ENCODE results near the gene KCTD1. TPM values are rescaled to one million over a fixed set of nuclear protein-coding genes. Genes with fewer than 3 reads are reported as not detected.

The KCTD1 gene
- total and polyA plus RNA-seq, 2 of the 8 experiments (the other 6 are each of a cell fraction or from before 2014, with no cell fraction given) = 7.7 to 14.0 TPM

- H3K79me1 ChIP-seq (ENCODE audit: low read depth, low read length) = no peaks in the 10 kb centered on the region
- no peaks in the 10 kb centered on the region for H3K36me3 ChIP-seq (ENCODE audit: control insufficient read depth in 2 of 4, insufficient read depth in 4 of 4, low read length in 3 of 4)
- H3K4me2 ChIP-seq (ENCODE audit: insufficient read depth in 1 of 2, low read depth in 2 of 2, low read length in 2 of 2) = no peak overlapping the region
- H2BK12ac ChIP-seq (ENCODE audit: low read depth, low read length) = no peak overlapping the region
- H3K27ac ChIP-seq (ENCODE audit: low read depth, low read length) = no peak overlapping the region
- H3K9me3 ChIP-seq (ENCODE audit: insufficient read depth in 2 of 2, low read depth in 1 of 2, low read length in 1 of 2) = no peaks in the 10 kb centered on the region
- no peak overlapping the region for H2BK15ac ChIP-seq (ENCODE audit: low read length)
- no peak overlapping the region for H3K4me3 ChIP-seq (ENCODE audit: extremely low read depth in 1 of 4, insufficient read depth in 2 of 4, low read depth in 3 of 4, low read length in 4 of 4)
- peaks cover 4% of the 10 kb centered on the region; the same call in 1 of the 2 replicates for H3K23me2 ChIP-seq (ENCODE audit: low read depth, low read length)
- no peak overlapping the region for H2BK120ac ChIP-seq (replicated peaks; ENCODE audit: low read depth, low read length)
- H3K4ac ChIP-seq (replicated peaks; ENCODE audit: insufficient read length, low read depth, low read length) = no peak overlapping the region
- no peak for FAIRE-seq
- H3K79me2 ChIP-seq (ENCODE audit: control insufficient read depth in 1 of 2, insufficient read depth in 2 of 2, low read length in 2 of 2) = no peaks in the 10 kb centered on the region
- POLR2A ChIA-PET (ENCODE audit: partially characterized antibody) = no interaction called here
- no peak overlapping the region for H2AK5ac ChIP-seq (ENCODE audit: low read depth, low read length)
- no peak overlapping the region for H4K91ac ChIP-seq (replicated peaks; ENCODE audit: insufficient read length, low read length)
- H3K23ac ChIP-seq (ENCODE audit: insufficient read length) = no peak overlapping the region
- 84% methylated on average over 4 of the region's 4 CpGs; no CpG with 5 or more reads in 1 of the 2 experiments for WGBS, 2 experiments (ENCODE audit: extremely low coverage in 1 of 2, insufficient coverage in 1 of 2, insufficient read length in 1 of 2, insufficient replicate concordance in 2 of 2, low coverage in 1 of 2, low lambda C conversion rate in 2 of 2, missing lambda C conversion rate in 1 of 2)
- CTCF ChIA-PET (ENCODE audit: partially characterized antibody) = interaction anchor here (0.9 to 2.4 kb wide), 5 partner anchors 8 to 97 kb away, joined by 3 to 7 read pairs (median 3); no protein-coding TSS in a partner anchor
- no peak overlapping the region for H4K8ac ChIP-seq (ENCODE audit: extremely low read depth, insufficient read depth, low read length)
- H3K56ac ChIP-seq (replicated peaks; ENCODE audit: insufficient read length, low read depth, low read length) = no peak overlapping the region
- H3K14ac ChIP-seq (ENCODE audit: insufficient read length) = no peak overlapping the region
- H3K18ac ChIP-seq (ENCODE audit: extremely low read depth, low read length) = no peak overlapping the region
- H3K27me3 ChIP-seq (replicated peaks in 1 of 4; ENCODE audit: control insufficient read depth in 3 of 4, extremely low read depth in 1 of 4, insufficient read depth in 3 of 4, low read length in 3 of 4) = peaks cover 11 to 21% (median 16%) of the 10 kb centered on the region in 4 experiments
- no peak overlapping the region for H3K9ac ChIP-seq (replicated peaks in 1 of 4; ENCODE audit: extremely low read depth in 1 of 4, low read depth in 3 of 4, low read length in 3 of 4)
- no peak overlapping the region for H4K5ac ChIP-seq (ENCODE audit: insufficient read length, low read depth, low read length)
- no peak overlapping the region for H2BK5ac ChIP-seq (ENCODE audit: low read depth, low read length)
- no peaks in the 10 kb centered on the region; a peak in 2 of 7 replicates for H3K4me1 ChIP-seq (replicated peaks in 1 of 4; ENCODE audit: control insufficient read depth in 3 of 4, insufficient read depth in 4 of 4, low read length in 3 of 4)
- DNase-seq (ENCODE audit: low read depth in 1 of 2, low spot score in 2 of 2) = no peak
- no peaks in the 10 kb centered on the region for H4K20me1 ChIP-seq (replicated peaks in 1 of 2; ENCODE audit: control insufficient read depth in 1 of 2, insufficient read depth in 2 of 2, low read length in 2 of 2)
- H2BK20ac ChIP-seq (ENCODE audit: low read length) = no peak overlapping the region
- no peak overlapping the region for H2AFZ ChIP-seq (ENCODE audit: low read length)
These were observed 7.6 kb upstream of the KCTD1 start for GRCh38 chr18:26555804-26556553.

All from H1 (cell line).